Activated gamma-delta T cell (primary cell): ENCODE data around the gene GTF2H3.
"Not testable (repeated sequence)": the region's sequence is repeated elsewhere in the genome, so short reads cannot be mapped to it uniquely, and the experiment has no call there.

Source experiments
- DNase-seq: peaks from one replicate; lab custom pipeline; 2025; lab: John Stamatoyannopoulos, UW
- total RNA-seq, 2 donors: gene quantifications; one replicate each; lab custom pipeline; 2026; lab: John Stamatoyannopoulos, UW

The GTF2H3 gene
- 37.2 to 40.0 reads per million in 2 donors for total RNA-seq

DNA sequence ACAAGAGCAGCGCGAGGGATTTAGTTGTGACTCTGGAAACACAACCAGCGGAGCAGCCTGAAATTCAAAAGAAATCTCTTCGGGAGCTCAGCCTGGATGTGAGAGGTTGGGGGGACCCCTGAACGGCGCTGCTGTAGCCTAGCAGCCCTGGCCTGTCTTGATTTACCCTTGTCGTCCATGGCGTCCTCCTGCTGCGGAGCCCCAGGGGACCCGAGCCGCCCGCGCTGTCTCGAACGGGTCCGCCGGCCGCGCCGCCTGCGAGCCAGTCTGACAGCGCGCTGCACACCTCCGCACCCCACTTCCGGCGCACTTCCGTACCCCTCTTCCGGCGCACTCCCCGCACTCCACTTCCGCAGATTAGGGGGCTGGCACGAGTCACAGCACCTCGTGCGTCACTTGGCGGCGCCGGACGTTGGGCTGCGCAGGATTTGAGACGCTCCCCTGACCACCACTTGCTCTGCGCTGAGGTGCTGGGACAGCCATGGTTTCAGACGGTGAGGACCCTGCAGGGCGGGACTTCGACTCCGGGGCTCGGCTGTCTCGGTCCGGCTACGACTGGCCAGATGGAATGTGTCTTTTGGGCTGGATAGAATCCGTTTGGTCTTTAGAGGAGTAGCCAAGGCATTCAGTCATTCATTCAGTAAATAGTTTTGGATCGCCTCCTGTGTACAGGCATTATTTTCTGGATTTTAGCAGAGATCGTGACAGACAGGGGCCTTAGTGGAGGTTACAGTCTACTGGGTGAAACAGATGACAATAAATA, at the start of gene GTF2H3, which contains the start of gene EIF2B1:
Gene GTF2H3, plus strand, starts transcription at position 451 of the 763 bp plus-strand sequence. Its CDS starts 31 bp downstream, at position 482.
Gene EIF2B1, minus strand, starts transcription at position 308 of the 763 bp plus-strand sequence. Its CDS starts 129 bp downstream, at position 179.
- peak; percentile 98 for DNase-seq

DNA sequence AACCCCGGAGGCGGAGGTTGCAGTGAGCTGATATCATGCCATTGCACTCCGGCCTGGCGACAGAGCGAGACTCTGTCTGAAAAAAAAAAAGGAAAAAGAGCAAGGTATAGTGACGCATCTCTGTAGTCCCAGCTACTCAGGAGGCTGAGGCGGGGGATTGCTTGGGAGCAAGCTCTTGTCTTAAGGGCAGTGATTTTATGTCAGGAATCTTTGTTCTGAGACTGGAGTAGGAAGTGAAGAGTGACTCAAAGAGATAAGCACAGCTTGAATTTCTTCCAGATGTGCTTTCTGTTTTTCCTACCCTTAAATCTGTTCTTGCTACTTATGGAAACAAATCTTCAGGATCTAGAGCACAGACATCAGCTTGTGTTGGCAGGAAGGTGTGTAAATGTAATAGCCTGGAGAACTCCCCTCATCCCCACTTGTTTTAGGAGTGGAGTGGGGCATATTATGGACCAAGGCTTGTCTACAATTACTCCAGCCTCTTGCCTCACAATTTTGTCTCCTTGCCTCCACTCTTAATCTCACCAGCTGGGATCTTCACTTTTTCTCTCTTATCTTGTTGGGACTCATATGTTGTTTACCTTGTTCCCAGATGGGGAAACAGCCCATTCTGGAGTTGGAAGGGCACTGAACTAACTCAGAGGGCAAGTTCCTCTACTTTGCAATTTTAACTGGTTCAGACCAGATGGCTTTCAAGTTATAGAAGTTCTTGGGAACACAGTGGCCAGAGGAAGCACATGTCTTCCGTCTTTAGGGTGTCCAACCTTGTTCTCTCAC, 41.7 kb upstream of the GTF2H3 start:
- no peak for DNase-seq

DNA sequence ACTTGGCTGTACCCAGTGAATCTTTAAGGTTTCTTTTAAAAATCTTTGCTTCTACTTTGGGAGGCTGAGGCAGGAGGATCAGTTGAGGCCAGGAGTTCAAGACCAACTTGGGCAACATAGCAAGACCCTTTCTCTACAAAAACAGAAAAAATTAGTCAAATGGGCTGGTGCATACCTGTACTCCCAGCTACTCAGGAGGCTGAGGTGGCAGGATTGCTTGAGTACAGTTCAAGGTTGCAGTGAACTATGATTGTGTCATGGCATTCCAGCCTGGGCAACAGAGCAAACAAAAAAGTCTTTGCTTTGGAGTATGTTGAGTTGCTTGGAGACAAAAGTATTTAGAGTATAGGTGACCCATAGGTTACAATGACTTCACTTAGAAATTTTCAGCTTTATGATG, 37.9 kb upstream of the GTF2H3 start:
- no peak for DNase-seq

DNA sequence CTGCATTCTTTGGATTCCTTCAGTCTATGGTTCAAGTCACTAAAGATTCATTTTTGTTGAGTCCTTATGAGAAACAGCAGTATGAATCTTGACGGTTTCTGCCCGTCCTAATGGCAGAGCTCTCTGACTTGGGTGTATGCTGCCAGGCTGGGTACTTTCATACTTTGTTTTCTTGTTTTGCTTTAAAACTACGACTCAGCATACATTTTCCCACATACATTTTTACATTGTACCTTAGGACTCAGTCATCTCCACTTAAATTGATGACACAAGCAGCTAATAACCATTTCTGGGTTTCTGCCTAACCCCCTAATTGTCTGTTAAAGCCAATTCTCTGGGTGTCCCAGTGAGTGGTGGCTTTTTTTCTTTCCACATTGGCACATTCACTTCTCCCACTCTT, 36.5 kb upstream of the GTF2H3 start:
- no peak for DNase-seq

DNA sequence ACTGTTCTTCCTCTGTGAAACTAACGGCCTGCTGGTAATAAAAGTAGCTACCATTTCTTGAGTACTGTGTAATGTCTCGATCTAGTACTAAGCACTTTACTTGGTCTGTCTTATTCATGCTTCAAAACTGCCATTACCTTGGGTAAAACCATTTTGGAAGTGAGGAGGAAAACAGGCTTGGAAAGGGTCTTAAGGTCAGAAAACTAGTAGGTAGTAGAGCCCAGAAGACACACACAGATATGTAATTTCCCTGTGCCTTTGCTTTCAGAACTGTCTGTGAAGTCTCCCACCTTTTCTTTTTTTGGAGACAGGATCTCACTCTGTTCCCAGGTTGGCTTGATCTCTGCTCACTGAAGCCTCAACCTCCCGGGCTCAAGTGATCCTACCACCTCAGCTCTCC, 35.1 kb upstream of the GTF2H3 start:
- DNase-seq: no peak

DNA sequence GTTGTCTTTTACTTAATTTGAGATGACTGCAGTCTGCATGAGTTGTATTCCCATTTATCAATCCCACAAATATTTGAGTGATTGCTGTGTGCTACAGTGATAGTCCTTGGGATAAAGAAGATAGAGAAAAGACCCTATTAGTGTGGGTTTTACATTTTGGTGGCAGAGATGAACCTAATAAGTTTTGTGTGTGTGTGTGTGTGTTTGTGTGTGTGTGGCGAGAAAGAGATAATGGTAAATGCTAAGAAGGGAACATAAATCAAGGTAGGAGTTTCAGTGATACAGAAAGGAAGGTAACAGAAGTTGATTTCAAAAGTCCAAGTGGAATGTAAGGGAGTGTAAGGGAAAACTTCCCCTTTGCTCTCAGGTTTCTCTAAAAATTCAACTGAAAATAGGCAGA, 34.3 kb upstream of the GTF2H3 start:
- no peak for DNase-seq

DNA sequence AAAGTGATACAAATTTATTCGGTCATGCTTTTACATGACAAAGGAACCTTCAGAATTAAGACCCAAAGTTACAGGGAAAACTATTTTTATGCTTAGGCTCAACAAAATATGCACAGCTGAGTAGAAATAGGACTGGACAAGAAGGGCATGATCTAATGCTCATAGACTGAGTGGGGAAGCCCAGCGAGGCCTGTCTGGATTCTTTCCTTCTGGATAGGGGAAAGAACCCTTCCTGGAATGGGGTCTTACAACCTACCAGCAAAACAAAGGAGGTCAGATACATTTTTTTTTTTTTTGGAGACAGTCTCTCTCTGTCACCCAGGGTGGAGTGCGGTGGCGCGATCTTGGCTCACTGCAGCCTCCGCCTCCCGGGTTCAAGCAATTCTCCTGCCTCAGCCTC, 33.9 kb upstream of the GTF2H3 start:
- no peak for DNase-seq

DNA sequence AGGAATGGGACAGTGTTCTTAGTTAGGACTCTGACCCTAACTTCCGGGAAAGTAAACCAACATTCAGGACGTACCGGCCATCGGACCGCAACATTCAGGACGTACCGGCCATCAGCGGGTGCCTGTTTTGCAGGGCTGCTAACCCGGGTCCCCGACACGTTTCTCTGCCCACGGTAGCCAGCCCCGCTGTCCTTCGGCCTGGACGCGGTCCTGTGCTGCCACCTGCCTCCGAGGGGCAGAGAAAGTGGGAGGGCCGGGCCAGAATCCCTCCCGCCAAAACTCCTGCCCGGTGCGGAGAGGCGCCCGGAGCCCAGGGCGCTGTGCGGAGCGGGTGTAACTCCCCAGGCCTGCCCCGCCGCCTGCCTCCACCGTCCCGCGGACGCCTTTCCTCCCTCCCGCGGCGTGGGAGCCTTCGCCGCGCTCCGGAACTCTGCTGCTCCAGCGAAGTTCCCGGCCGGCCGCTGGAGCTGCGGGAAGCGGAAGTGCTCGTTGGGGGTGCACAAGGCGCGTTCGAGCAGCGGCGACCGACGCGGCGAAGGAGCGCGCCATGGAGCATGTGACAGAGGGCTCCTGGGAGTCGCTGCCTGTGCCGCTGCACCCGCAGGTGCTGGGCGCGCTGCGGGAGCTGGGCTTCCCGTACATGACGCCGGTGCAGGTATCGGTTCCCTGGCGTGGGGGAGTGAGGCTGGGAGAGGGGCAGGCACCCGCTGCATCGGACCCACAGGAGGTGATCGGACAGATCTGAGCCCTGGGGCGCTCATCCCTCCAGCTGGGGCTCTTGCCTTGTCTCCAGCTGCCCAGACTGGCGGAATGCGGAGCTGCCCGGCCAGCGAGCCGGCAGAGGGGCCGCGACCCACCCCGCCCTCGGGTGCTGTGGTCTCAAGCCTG, 31.8 kb upstream of the GTF2H3 start, which contains the start of gene DDX55:
Gene DDX55, plus strand, starts transcription at position 498 of the 888 bp plus-strand sequence. Its CDS starts 50 bp downstream, at position 548.
- peak; percentile 78 for DNase-seq

DNA sequence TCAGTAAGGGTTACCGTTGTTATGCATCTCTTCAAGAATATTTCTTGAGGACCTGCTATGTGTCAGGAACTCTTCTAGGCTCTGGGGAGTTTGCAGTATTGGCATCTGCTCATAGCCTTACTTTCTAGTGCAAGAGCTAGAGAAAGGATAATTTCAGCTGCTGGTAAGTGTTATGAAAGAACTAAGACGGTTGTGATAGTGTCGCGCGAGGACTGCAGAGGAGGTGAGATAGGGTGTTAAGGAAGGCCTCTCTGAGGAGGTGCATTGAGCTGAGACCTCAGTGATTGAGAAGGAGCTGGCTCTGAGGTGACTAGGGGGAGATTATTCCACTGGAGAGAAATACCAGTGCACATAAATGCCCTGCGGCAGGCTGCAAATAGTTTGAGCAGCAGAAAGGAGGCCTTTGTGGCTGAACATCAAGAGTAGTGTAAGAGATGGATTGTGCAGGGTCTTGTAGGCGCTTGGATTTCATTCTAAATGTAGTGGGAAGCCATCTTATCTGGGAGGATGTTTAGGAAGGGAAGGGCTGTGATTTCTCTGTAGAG, 30.9 kb upstream of the GTF2H3 start:
- DNase-seq: no peak

DNA sequence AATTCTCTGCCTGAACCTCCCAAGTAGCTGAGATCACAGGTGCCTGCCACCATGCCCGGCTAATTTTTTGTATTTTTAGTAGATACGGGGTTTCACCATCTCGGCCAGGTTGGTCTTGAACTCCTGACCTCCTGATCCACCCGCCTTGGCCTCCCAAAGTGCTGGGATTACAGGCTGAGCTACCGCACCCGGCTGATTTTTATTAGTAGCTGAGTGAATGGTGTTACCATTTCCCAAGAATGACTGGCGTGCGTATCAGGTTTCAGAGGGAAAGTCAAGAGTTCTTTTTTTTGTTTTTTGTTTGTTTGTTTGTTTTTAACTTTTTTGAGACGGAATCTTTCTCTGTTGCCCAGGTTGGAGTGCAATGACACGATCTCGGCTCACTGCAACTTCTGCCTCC, 30.1 kb upstream of the GTF2H3 start:
- not testable (repeated sequence) for DNase-seq

DNA sequence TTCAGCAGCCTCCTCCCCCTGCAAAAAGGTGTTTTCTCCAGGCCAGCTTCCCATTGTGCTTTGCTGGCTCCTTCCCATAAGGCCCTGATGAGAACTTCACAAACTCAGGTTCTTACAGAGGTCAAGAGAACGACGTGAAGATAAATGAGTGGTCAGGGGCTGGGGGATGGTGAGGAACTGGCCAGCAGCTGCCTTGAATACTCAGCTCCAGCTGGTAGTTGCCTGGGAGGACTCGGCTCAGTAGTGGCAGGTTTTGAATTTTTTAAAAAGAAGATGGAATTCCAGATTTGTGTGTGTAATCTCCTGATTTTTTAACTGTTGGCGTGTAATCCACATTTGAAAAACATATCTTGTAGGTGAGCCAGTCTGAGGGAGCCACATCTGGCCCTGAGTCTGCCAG, 25.9 kb upstream of the GTF2H3 start:
- no peak for DNase-seq

DNA sequence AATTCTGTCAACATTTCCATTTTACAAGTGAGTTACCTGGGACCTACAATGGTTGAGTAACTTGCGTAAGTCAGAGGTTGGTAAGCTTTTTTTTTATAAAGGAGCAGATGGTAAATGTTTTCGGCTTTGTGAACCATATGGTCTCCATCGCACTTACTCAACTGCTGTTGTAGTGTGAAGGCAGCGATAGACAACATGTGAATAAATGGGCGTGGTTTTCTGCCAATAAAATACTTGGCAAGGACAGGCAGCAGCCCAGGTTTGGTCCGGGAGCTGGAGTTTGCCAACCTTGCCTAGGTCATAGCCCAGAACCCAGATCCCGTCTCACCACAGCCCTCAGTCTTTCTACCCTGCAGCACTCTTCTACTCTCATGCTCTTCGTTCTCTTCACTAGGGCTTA, 25.4 kb upstream of the GTF2H3 start:
- no peak for DNase-seq

DNA sequence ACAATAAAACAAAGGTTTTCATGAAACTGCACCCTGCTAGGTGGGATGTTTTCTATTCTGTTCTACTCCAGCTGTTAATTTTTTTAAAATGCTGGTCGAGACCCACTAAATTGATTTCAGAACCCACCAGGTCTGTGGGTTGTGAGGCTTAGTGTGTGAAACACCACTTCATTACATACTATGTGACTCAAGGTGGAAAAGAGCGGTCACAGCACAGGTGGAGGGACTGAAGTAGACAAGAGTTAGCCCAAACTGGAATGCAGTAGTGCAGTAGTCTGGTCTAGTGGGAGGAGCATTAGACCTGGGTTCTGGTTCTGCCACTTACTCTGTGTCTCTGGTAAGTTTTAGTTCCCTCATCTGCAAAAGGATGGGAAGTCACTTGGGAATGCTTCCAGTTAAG, 19.5 kb upstream of the GTF2H3 start:
- DNase-seq: no peak

DNA sequence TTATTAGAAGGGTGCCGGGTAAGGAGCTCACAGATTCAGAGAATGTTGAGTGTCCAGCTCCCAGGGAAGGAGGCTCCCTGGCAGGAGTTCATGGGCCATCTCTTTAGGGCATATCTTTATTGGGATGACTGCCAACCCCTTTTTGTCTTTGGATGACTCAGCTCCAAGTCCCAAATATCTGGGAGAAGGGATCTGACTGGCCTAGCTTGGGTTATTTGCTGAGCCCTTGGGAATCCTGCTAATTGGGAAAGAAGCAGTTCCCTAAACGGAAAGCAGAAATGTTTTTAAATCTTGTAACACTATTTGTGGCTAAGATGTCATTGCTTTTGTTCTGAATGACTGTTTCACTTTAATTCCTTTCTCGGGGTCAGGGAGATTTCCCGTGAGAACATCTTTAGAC, 19.1 kb upstream of the GTF2H3 start:
- DNase-seq: no peak

DNA sequence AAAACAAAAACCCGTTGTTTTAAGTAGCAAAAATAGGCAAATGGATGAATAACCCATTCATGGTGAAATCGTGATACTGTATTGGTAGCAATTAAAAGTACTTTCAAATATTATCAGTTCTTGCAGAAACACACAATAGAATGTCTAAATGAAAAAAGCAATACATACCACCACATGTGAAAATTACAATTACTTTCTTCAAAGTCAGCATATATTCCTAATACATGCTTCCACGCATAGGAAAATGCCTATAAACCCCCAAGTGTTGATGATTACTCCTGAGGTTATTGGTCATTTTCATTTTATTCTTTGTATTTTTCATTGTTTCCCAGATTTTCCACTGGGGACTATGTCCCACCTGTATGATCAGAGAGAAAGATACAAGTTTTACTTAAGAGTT, 16.5 kb upstream of the GTF2H3 start:
- no peak for DNase-seq

DNA sequence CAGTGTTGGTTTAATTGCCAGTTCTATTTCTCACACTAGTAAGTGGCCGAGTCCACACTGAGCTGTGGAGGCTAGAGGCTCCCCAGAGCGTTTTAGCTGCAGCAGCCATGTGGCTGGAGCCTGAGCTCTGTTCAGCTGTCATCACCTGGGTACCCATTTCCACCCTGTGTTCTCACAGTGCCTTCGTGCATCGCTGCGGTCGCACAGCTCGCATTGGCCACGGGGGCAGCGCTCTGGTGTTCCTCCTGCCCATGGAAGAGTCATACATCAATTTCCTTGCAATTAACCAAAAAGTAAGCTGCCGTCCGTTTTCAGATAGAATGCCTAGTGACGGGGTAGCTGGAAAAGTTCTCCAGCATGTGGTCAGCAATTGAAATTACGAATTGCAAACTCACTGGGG, 16.0 kb upstream of the GTF2H3 start:
- DNase-seq: no peak

DNA sequence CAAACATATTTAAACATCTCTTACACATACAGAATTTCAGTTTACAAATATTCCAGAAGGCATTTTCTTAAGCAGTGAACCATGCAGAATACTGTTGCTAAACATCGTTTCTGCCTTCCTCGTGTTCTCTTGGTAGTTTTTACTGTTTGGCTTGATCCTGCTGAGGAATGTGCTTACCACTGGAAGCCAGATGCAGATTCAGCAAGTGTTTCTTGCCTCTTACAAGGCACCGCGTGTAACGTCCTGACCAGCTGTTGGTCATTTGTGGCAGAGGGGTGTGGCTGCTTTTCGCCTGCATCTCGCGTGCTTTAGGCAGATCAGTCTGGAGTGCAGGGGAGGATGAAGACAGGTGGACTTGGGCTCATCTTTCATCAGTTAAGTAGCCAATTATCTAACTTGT, 12.5 kb upstream of the GTF2H3 start:
- no peak for DNase-seq

DNA sequence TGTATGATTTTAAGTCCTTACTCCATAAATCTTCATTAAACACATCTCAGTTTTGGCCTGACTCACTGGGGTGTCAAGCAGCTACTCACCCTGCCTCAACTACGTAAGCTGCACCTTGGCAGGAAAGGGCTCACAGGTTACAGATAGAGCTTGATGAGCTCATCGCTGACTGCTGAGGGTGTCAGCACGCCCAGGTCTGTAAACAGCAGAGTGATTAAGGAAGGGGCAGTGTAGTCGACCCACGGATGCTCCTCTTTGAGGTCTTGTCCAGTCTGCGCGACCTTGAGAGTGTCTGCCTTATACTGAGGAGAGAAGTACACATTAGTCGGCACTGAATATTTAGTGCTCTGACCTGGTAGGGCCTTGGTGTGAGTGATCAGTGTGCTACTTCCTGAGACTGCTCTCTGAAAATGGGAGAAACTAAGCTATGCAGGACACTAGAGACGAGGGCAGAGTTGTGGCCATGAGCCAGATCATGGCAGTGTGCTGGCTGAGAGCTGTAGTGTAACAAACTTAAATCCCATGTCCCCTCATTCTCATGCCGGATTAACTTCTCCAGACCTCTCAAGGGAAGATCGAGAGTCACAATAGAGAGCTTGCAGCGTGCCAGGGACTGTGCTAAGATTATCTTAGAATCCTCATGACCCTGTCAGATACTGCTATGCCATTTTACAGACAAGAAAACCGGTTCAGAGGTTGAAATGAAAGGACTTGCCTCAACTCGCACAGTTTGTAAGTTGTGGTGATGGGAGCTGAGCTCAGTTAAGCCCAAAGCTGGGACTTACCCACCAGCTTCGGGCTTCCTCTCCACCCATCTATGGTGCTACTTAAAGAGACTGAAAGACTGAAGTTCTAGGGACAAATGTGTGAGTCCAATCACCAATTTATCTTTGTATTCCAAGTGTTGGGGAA, 11.8 kb upstream of the GTF2H3 start:
- DNase-seq: no peak

DNA sequence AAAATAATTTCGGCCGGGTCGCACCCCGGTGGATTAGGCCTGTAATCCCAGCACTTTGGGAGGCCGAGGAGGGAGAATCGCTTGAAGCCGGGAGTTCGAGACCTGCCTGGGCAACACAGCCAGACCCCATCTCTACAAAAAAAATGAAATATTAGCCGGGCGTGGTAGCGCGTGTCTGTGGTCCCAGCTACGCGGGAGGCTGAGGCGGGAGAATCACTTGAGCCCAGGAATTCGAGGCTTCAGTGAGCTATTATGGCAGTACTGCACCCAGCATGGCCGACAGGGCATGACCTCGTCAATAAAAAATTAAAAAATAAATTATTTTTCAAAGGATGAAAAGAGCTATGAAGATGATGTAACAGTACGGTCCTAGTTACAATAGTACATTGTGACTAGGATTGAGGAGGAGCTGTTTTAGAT, 523 bp downstream of the GTF2H3 start:
- no peak for DNase-seq

DNA sequence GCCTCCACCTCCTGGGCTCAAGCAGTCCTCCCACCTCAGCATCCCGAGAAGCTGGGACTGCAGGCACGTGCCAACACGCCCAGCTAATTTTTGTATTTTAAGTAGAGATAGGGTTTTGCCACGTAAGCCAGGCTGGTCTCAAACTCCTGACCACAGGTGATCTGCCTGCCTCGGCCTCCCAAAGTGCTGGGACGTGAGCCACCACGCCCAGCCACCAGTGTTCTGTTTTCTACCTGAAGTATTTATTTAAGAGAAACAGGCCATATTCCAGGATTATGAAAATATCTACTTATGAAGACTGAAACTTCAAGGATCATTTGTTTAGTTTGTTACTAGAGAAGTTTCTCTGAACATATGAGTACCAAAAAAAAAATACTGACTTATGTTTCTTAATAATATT, 10.3 kb downstream of the GTF2H3 start:
- DNase-seq: no peak

DNA sequence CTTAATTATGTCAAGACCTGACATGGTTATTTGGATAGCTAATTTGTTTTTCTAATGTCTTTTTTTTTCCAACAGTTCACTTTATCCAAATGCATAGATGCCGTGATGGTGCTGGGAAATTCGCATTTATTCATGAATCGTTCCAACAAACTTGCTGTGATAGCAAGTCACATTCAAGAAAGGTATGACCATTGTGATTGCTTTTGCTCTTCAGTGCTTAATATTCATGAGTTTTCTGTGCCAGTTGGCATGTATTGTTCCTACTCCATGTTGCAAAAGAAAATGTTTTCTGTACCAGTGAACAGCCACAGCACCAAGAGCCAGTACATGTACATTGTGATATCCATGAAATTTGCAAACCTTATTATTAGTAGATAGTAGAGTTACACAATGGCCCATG, 11.8 kb downstream of the GTF2H3 start:
- no peak for DNase-seq
